Upper lobe of left lung (tissue), 4 donors: Measurements from ENCODE around the gene MT1B.

Source experiments
- CTCF ChIP-seq, 6 experiments: fragments of 450-650 bp in 4 of 6; fragments of 200-600 bp in 2 of 6; sonication (generic) in 2 of 6; IDR thresholded peaks; one replicate each; pipeline ENCODE4 v1.5.1; 2016 to 2019; ENCODE audit warnings: antibody characterized with exemption in 6 of 6
- POLR2A ChIP-seq, 4 donors: fragments of 450-650 bp; IDR thresholded peaks; one replicate each; pipeline ENCODE4 v1.5.1; 2016 to 2017; ENCODE audit warnings: antibody characterized with exemption in 4 of 4, mild to moderate bottlenecking in 2 of 4

DNA sequence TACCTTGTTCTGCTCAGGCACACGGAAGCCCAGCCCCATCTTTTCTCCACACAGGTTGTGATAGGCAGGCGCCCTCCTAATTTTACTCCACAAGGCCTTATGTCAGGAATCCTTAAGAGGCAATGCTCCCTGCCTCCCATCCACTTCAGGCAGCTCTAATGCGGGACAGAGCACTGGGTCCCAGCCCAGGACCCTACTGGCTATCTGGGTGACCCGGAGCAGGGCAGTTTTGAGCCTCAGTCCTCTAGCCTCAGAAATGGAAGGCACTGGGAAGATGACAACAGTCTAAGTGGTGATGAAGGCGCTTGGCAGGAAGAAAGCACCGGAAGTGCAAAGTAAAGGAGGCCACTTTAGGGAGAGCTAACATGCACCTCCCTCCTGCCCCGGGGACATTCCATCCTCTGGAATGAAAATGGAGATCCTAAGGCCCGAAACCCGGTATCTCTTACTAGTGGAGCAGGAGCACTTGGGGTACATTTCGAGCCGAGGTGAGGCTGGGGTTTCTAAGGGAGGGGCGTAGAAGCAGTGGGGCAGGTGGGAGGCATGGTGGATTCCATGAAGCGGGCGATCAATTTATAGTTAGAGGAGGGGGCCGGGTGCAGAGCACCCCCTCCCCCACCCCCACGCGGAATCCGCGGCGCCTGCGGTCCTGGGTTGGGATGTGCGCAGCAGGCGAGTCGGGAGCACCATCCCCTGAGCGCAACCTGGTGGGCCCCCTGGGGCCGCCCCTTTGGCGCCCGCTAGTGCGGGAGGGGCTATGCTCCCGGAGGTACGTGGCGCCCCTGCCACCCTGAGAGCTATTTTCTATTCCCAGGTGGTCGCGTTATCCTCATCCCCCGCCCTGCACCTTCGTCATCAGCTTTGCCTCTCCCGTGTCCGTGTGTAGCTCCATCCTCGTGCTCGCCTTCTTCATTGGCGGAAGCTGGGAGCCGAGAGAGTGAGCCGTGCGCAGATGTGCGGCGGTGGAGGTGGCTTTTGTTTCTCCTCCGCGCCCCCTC, 11.0 kb downstream of the MT1B start:
- TF ChIP-seq CTCF (IDR thresholded peaks at IDR 0.05) (no peak), POLR2A (IDR thresholded peaks at IDR 0.05) (no peak)
